IMR-90 (cell line): Measurements from ENCODE around the gene CDR2. TPM values are rescaled to one million over a fixed set of nuclear protein-coding genes. Genes with fewer than 3 reads are reported as not detected.

ENCODE experiments used
- ATAC-seq: fragments of 200-7000 bp; cut with Tn5 transposase; 2 replicates; pipeline ENCODE4 v1.9.1; 2020; ENCODE audit warnings: low read depth, mild to moderate bottlenecking, moderate library complexity
- BruUV-seq: library from RNA; stranded (reverse); fragments of 400-500 nt; replicated peaks from 2 replicates; lab custom pipeline; 2021; lab: Mats Ljungman, UMichigan
- CTCF ChIA-PET: fragments of 300-600 bp; formaldehyde crosslinking; extraction: SDS; loops from one replicate; lab custom pipeline; 2021; ENCODE audit warnings: antibody characterized with exemption; lab: Yijun Ruan, JAX
- POLR2A ChIA-PET: fragments of 300-600 bp; sonication (Branson Sonifier 250); formaldehyde crosslinking; loops from one replicate; lab custom pipeline; 2022; ENCODE audit warnings: antibody characterized with exemption; ENCODE audit not compliant: unreplicated experiment; lab: Charles Lee
- DNase-seq: peaks from one replicate; pipeline ENCODE4 v3.0.0; 2013
- H2AFZ ChIP-seq: replicated peaks from 2 replicates; pipeline ENCODE3; 2013; ENCODE audit warnings: low read length, mild to moderate bottlenecking; ENCODE audit not compliant: poor library complexity
- H2AK5ac ChIP-seq: 2 replicates; pipeline ENCODE4 v1.6.1; 2013; ENCODE audit warnings: low read depth, low read length, inconsistent platforms
- H2AK9ac ChIP-seq: replicated peaks from 2 replicates; pipeline ENCODE3; 2013; ENCODE audit warnings: mild to moderate bottlenecking, low read depth, low read length, moderate library complexity; ENCODE audit not compliant: poor library complexity
- H2BK120ac ChIP-seq: 2 replicates; pipeline ENCODE4 v1.6.1; 2013; ENCODE audit warnings: low read depth, low read length, inconsistent platforms
- H2BK15ac ChIP-seq: 3 replicates; pipeline ENCODE4 v1.6.1; 2013; ENCODE audit warnings: low read depth, low read length, inconsistent platforms
- H2BK20ac ChIP-seq: 2 replicates; pipeline ENCODE4 v1.6.1; 2013; ENCODE audit warnings: low read depth, mild to moderate bottlenecking, inconsistent platforms, low read length, moderate library complexity
- H2BK5ac ChIP-seq: 2 replicates; pipeline ENCODE4 v1.6.1; 2013; ENCODE audit warnings: mild to moderate bottlenecking, low read depth, low read length, inconsistent platforms; ENCODE audit not compliant: poor library complexity, severe bottlenecking
- H3K14ac ChIP-seq: replicated peaks from 2 replicates; pipeline ENCODE4 v1.6.1; 2013; ENCODE audit warnings: low read depth, low read length, inconsistent platforms
- H3K18ac ChIP-seq: 2 replicates; pipeline ENCODE4 v1.6.1; 2013; ENCODE audit warnings: low read depth, low read length, control low read depth
- H3K23ac ChIP-seq: 2 replicates; pipeline ENCODE4 v1.6.1; 2013; ENCODE audit warnings: low read depth, low read length, inconsistent platforms
- H3K27ac ChIP-seq: 2 replicates; pipeline ENCODE4 v1.5.1; 2013; ENCODE audit warnings: mild to moderate bottlenecking, control low read depth, low read length; ENCODE audit not compliant: insufficient read depth
- H3K27me3 ChIP-seq: 2 replicates; pipeline ENCODE4 v1.6.1; 2013; ENCODE audit warnings: low read length; ENCODE audit not compliant: control insufficient read depth, insufficient read depth
- H3K36me3 ChIP-seq: 2 replicates; pipeline ENCODE4 v1.6.1; 2013; ENCODE audit warnings: low read length, mixed read lengths; ENCODE audit not compliant: control insufficient read depth, insufficient read depth
- H3K4ac ChIP-seq: 2 replicates; pipeline ENCODE4 v1.6.1; 2013; ENCODE audit warnings: low read depth, low read length, inconsistent platforms
- H3K4me1 ChIP-seq: 2 replicates; pipeline ENCODE4 v1.6.1; 2013; ENCODE audit warnings: low read length, mixed read lengths; ENCODE audit not compliant: control insufficient read depth, insufficient read depth
- H3K4me2 ChIP-seq: 2 replicates; pipeline ENCODE4 v1.6.1; 2013; ENCODE audit warnings: low read depth, mild to moderate bottlenecking, control low read depth, low read length, moderate library complexity
- H3K4me3 ChIP-seq: 2 replicates; pipeline ENCODE4 v1.5.1; 2013; ENCODE audit warnings: low read depth, mild to moderate bottlenecking, control low read depth, low read length, moderate library complexity; ENCODE audit not compliant: insufficient read depth
- H3K56ac ChIP-seq: 2 replicates; pipeline ENCODE4 v1.6.1; 2013; ENCODE audit warnings: low read length, inconsistent platforms; ENCODE audit not compliant: insufficient read depth; ENCODE audit errors: extremely low read depth
- H3K79me1 ChIP-seq, 2 experiments: 2 replicates each; pipeline ENCODE4 v1.6.1; 2013; ENCODE audit warnings: low read length in 2 of 2, inconsistent platforms in 1 of 2, low read depth in 1 of 2
- H3K9ac ChIP-seq: 2 replicates; pipeline ENCODE4 v1.6.1; 2013; ENCODE audit warnings: low read depth, low read length, control low read depth
- H3K9me1 ChIP-seq: 2 replicates; pipeline ENCODE4 v1.6.1; 2013; ENCODE audit warnings: low read length, inconsistent platforms; ENCODE audit not compliant: insufficient read depth
- H3K9me3 ChIP-seq: 2 replicates; pipeline ENCODE4 v1.6.1; 2013; ENCODE audit warnings: low read length; ENCODE audit not compliant: control insufficient read depth, insufficient read depth
- H4K20me1 ChIP-seq: 2 replicates; pipeline ENCODE4 v1.6.1; 2013; ENCODE audit warnings: low read length, inconsistent platforms; ENCODE audit not compliant: insufficient read depth
- H4K5ac ChIP-seq: 2 replicates; pipeline ENCODE4 v1.6.1; 2013; ENCODE audit warnings: mild to moderate bottlenecking, low read depth, low read length, control low read depth
- H4K8ac ChIP-seq, 2 experiments: 2 replicates each; pipeline ENCODE4 v1.6.1; 2013; ENCODE audit warnings: low read depth in 2 of 2, low read length in 2 of 2, control low read depth in 1 of 2, inconsistent platforms in 1 of 2
- H4K91ac ChIP-seq: 2 replicates; pipeline ENCODE4 v1.6.1; 2013; ENCODE audit warnings: low read depth, low read length, inconsistent platforms; ENCODE audit not compliant: insufficient read depth
- BHLHE40 ChIP-seq: fragments of 150-350 bp; IDR thresholded peaks from 2 replicates; pipeline ENCODE4 v1.6.1; 2016; ENCODE audit warnings: mild to moderate bottlenecking, low read depth, low read length
- CEBPB ChIP-seq: IDR thresholded peaks from 2 replicates; pipeline ENCODE4 v1.6.1; 2012; ENCODE audit warnings: low read depth, low read length, improper control_type of control experiment
- CHD1 ChIP-seq: IDR thresholded peaks from 2 replicates; pipeline ENCODE4 v1.6.1; 2012; ENCODE audit warnings: low read depth, low read length, improper control_type of control experiment
- FOS ChIP-seq: fragments of 150-350 bp; IDR thresholded peaks from 2 replicates; pipeline ENCODE4 v1.6.1; 2016; ENCODE audit warnings: low read depth, low read length
- MXI1 ChIP-seq: IDR thresholded peaks from 2 replicates; pipeline ENCODE4 v1.6.1; 2012; ENCODE audit warnings: low read depth, mild to moderate bottlenecking, low read length, moderate library complexity, borderline replicate concordance
- NFE2L2 ChIP-seq: fragments of 150-350 bp; IDR thresholded peaks from 2 replicates; pipeline ENCODE4 v1.6.1; 2016; ENCODE audit warnings: low read depth, mild to moderate bottlenecking, low read length
- POLR2A ChIP-seq: IDR thresholded peaks from 2 replicates; pipeline ENCODE4 v1.6.1; 2012; ENCODE audit warnings: mild to moderate bottlenecking, low read depth, low read length
- RAD21 ChIP-seq: IDR thresholded peaks from 2 replicates; pipeline ENCODE4 v1.6.1; 2012; ENCODE audit warnings: low read length, improper control_type of control experiment
- RCOR1 ChIP-seq: IDR thresholded peaks from 2 replicates; pipeline ENCODE4 v1.6.1; 2012; ENCODE audit warnings: mild to moderate bottlenecking, low read length, improper control_type of control experiment; ENCODE audit not compliant: insufficient replicate concordance
- RFX5 ChIP-seq: IDR thresholded peaks from 2 replicates; pipeline ENCODE4 v1.8.0; 2012; ENCODE audit warnings: low read depth, mild to moderate bottlenecking, low read length, moderate library complexity
- SMC3 ChIP-seq: fragments of 150-350 bp; IDR thresholded peaks from 2 replicates; pipeline ENCODE4 v1.6.1; 2016; ENCODE audit warnings: low read depth, mild to moderate bottlenecking, antibody characterized with exemption, low read length, moderate library complexity
- USF2 ChIP-seq: fragments of 150-350 bp; IDR thresholded peaks from 2 replicates; pipeline ENCODE4 v1.6.1; 2017; ENCODE audit warnings: mild to moderate bottlenecking, antibody characterized with exemption, low read length, low read depth
- WGBS, 2 experiments: methylation state at CpG; one replicate each; pipeline versions ENCODE4 v1.1.5 to v1.1.7; 2013; ENCODE audit warnings: missing lambda C conversion rate in 2 of 2; ENCODE audit not compliant: insufficient read length in 1 of 2; ENCODE audit errors: extremely low coverage in 2 of 2; 5-methylcytosine and 5-hydroxymethylcytosine counted together
- dilution Hi-C: fragments of 300-500 bp; cut with HindIII; formaldehyde crosslinking; loops from one replicate; pipeline ENCODE4 v1.14.3; 2018; ENCODE audit warnings: low sequenced_read_pairs; ENCODE audit not compliant: unreplicated experiment
- in situ Hi-C: fragments of 300-500 bp; cut with MboI; formaldehyde crosslinking; loops from 3 replicates; pipeline ENCODE4 v1.14.3; 2019; ENCODE audit warnings: low sequenced_read_pairs, inconsistent platforms, mixed read lengths
- intact Hi-C: fragments of 100-400 bp; cut with micrococcal nuclease; formaldehyde crosslinking; loops from 2 replicates; pipeline ENCODE4 v1.10.0; 2022
- polyA plus RNA-seq, 3 experiments: library from polyadenylated mRNA; depleted of rRNA; stranded (reverse); fragments of >200 nt; gene quantifications; 2 replicates each; pipeline ENCODE4 v1.2.3, GENCODE V29; 2012; ENCODE audit warnings: low replicate concordance in 1 of 3
- total RNA-seq: library from RNA; depleted of rRNA; stranded (reverse); fragments of >200 nt; gene quantifications from 2 replicates; pipeline ENCODE4 v1.2.3, GENCODE V29; 2012

CDR2 gene
- total and polyA plus RNA-seq, 2 of the 4 experiments (the other 2 are of a cell fraction), result 37.7 to 48.4 TPM

- Histone ChIP-seq H3K36me3 (no peaks in the 10 kb centered on the region), H3K9ac (no peak overlapping the region), H2AK9ac (no peak overlapping the region), H3K4me1 (peaks cover 7% of the 10 kb centered on the region), H3K14ac (no peak overlapping the region), H3K9me3 (no peaks in the 10 kb centered on the region), H4K91ac (no peak overlapping the region), H4K20me1 (no peaks in the 10 kb centered on the region), H3K4ac (no peak overlapping the region), H2BK15ac (no peak overlapping the region), H2BK120ac (no peak overlapping the region), H3K56ac (no peak overlapping the region), H3K4me2 (no peak overlapping the region), H3K27ac (no peak overlapping the region), H2AK5ac (no peak overlapping the region), H3K27me3 (no peaks in the 10 kb centered on the region), H3K18ac (no peak overlapping the region), H4K8ac (no peak overlapping the region), H3K23ac (no peak overlapping the region), H2BK5ac (no peak overlapping the region), H2BK20ac (no peak overlapping the region), H2AFZ (no peak overlapping the region), H3K9me1 (peaks cover 2% of the 10 kb centered on the region; the same call in 1 of the 2 replicates), H4K5ac (no peak overlapping the region), H3K79me1 (peaks cover 3 to 10% of the 10 kb centered on the region in 2 experiments; a peak in 3 of 4 replicates), H3K4me3 (no peak overlapping the region)
- POLR2A ChIA-PET, result no interaction called here
- ATAC-seq (no peak), DNase-seq (no peak)
- intact Hi-C loops, result no loop called here
- CTCF ChIA-PET, result no interaction called here
- WGBS, 2 experiments, result no CpG with 5 or more reads among the region's 7 CpGs
- BruUV-seq, result no TSS peak
- in situ Hi-C loops, result no loop called here
- dilution Hi-C loops, result no loop called here
- TF ChIP-seq NFE2L2 (no peak), USF2 (no peak), RCOR1 (no peak), POLR2A (no peak), RAD21 (no peak), CEBPB (no peak), MXI1 (no peak), RFX5 (no peak), BHLHE40 (no peak), SMC3 (no peak), CHD1 (no peak), FOS (no peak)
These were observed 5.2 kb upstream of the CDR2 start for GRCh38 chr16:22379656-22380055.
